Posterior cingulate gyrus (tissue), 11 donors: ENCODE results near the gene DGKA.
"Not testable (repeated sequence)": the region's sequence is repeated elsewhere in the genome, so short reads cannot be mapped to it uniquely, and the experiment has no call there.

Source experiments
- DNase-seq, 10 donors: peaks; one replicate each; pipeline versions ENCODE4 v3.0.0 to v3.0.0-alpha.2; 2020 to 2021; ENCODE audit warnings: mixed read lengths in 3 of 10
- intact Hi-C: fragments of 100-400 bp; cut with DNase I; formaldehyde crosslinking; loops from one replicate; pipeline ENCODE4 v1.15.1; 2023

Gene DGKA

DNA sequence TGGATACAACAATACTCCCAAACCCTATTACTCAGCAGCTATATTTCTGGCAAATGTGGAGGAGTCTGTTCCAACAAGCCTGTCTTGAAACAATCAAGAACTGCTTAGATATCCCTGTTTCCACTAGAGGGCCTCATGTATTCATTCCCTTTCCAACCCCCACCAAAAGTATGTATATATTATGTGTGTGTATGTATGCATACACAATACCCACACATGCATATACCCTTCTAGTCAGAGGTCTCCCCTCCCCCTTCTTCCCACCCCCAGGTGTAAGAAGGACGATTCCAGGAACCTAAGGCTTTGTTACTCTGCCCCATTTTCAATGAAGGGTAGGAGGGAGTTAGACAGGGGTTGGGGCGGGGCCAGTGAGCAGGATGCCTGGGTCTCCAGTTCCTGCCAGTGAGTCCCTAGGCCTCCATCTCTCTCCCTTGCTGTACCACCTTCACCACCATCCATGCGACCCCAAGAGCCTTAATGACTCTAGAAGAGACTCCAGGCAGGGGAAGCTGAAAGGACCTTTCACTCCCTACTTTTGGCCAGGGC, at the start of gene DGKA:
DGKA (plus strand) TSS at position 392 of the 546 bp plus-strand sequence. CDS start 5,342 bp downstream, outside the sequence.
- intact Hi-C loops = loop anchor here (2.0 kb wide), 1 partner anchor 44 kb away; the partner anchor contains the start of gene RAB5B
- peak in 1 of 10 donors; percentile 65 for DNase-seq

- intact Hi-C loops = no loop called here
- no peak for DNase-seq
Observed at GRCh38 chr12:55885113-55885512, 45.8 kb upstream of the DGKA start.

DNA sequence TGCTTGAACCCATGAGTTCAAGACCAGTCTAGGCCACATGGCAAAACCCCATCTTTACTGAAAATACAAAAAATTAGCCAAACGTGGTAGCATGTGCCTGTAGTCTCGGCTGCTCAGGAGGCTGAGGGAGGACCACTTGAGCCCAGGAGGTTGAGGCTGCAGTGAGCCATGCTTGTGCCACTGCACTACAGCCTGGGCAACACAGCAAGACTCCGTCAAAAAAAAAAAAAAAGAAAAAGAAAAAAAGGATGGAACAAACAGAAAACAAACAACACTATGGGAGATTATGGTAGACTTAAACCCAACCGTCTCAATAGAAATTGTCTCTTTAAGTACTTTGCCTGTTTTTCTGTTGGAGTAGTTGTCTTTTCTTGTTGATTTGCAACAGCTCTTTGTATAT, 39.7 kb upstream of the DGKA start:
- intact Hi-C loops = no loop called here
- DNase-seq = no peak

- intact Hi-C loops = no loop called here
- no peak for DNase-seq
Observed at GRCh38 chr12:55893723-55894122, 37.2 kb upstream of the DGKA start.

DNA sequence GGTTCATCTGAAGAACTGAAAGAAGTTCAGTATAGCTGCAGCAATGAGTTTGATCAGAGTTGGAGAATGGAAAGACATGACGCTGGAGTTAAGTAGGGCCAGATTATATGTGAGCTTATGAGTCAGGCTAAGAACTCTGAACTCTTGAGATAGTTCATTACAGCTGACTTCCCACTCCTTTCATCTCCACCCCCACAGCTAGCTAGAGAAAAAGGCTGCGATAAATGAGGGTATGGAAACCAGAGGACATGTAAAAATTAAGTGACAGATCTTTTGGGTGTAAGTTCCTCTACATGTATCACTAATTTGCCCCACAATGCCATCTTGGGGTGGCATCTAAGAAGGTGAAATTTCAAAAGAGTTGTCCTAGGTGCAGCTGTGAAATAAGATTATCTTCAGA, 31.9 kb upstream of the DGKA start:
- intact Hi-C loops = no loop called here
- DNase-seq = no peak

- no peak for DNase-seq
- intact Hi-C loops = no loop called here
Observed at GRCh38 chr12:55901881-55902490, 29.0 kb upstream of the DGKA start.

DNA sequence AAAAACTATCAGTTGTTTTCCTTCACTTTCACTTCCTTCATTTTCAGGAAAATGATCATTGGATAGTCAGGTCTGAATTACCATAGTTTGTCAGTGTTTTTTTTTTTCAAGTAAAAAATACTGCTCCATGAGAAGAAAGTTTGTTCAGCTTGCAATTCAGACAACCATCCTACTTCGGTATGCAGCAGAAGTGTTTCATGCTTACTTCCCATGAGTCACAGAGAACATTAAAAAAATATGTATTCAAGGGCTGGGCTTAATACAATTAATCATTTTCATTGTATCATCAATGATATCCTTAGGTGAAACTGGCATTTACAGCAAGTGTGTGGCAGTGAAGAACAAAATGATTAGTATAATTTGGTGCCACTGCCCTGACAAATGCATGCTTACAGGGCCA, 24.9 kb upstream of the DGKA start:
- intact Hi-C loops = no loop called here
- DNase-seq = no peak

- no peak for DNase-seq
- intact Hi-C loops = no loop called here
Observed at GRCh38 chr12:55908726-55909512, 22.0 kb upstream of the DGKA start.

- DNase-seq = no peak
- intact Hi-C loops = no loop called here
Observed at GRCh38 chr12:55909513-55909884, 21.5 kb upstream of the DGKA start.

- DNase-seq = no peak
- intact Hi-C loops = no loop called here
Observed at GRCh38 chr12:55912908-55913307, 18.1 kb upstream of the DGKA start.

DNA sequence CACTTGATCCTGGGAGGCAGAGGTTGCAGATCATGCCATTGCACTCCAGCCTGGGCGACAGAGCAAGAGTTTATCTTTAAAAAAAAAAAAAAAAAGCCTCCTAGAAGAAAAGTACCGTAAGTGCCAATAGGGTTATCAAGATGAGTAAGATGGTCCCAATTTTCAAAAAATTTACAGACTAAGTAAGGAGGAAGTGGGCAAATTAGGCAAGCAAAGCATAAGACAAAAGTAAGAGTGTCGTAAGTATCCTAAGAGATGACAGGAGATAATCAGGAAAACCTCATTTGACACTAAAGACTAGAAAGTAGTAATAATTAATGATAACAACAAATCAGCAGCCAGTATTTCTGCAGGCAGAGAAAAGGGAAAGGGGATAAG, 15.5 kb upstream of the DGKA start:
- intact Hi-C loops = no loop called here
- DNase-seq = no peak

GRCh38 chr12:55919032-55919431, 11.9 kb upstream of the DGKA start:
- intact Hi-C loops, DNase-seq: not testable (repeated sequence)

- no peak for DNase-seq
- intact Hi-C loops = no loop called here
Observed at GRCh38 chr12:55922126-55922525, 8.8 kb upstream of the DGKA start.

DNA sequence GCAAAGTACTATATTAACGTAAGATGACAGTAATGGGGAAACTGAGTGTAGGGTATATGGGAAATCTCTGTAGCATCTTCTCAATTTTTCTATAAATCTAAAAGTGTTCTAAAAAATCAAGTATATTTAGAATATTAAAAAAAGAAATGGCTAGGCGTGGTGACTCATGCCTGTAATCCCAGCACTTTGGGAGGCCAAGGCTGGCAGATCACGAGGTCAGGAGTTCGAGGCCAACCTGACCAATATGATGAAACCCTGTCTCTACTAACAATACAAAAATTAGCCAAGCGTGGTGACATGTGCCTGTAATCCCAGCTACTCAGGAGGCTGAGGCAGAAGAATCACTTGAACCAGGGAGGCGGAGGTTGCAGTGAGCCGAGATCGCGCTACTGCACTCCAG, 7.3 kb upstream of the DGKA start:
- intact Hi-C loops, DNase-seq: not testable (repeated sequence)

GRCh38 chr12:55925371-55925770, 5.6 kb upstream of the DGKA start:
- intact Hi-C loops = loop anchor here (5.0 kb wide), 1 partner anchor 183 kb away; the partner anchor contains the start of gene GDF11
- no peak for DNase-seq

- no peak for DNase-seq
- intact Hi-C loops = loop anchor here (1.0 to 5.0 kb wide), 2 partner anchors 96 to 184 kb away; partner anchors contain the start of gene GDF11
Observed at GRCh38 chr12:55925870-55926737, 4.9 kb upstream of the DGKA start.

DNA sequence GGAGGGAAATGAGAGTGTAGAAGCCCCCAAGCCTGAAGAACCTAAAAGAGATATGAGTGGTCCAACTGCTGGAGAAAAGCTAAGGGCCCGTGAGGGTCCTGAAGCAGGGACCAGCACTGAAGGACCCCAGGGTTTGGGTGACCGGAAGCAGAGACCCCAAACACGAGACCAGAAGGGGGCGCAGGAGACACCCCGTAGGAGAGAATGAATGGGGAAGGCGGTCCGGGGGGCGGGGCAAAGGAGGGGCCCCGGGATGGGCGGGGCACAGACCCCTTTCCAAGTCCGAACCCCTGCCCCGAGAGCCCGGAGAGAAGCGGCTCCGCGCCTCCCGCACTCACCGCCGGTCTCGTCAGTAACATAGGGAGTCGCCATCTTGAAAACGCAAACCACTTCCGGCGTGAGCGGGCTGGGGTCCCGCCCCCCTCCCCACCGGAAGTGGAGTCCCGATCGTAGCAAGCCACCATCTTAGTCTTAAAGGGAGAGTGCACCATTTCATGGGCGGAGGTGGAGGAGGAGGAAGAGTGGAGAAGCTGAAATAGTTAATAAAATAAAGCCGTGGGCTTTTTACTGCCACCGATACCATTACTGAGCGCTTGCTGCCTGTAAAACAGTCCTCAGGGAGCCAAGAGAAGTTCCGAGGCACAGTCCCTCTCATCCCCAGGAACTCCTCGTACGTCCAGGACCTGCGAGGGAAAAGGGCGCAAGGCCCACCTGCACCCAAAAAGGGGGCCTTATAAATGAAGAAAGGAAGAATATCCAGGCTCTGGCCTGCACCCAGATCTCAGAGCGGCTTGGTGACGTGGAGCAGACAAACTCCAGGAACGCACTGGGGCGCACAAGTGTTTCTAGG, 4.0 kb upstream of the DGKA start:
- intact Hi-C loops = loop anchor here (1.0 to 5.0 kb wide), 2 partner anchors 97 to 185 kb away; partner anchors contain the start of gene GDF11
- peak; percentile 77 to 97 (median 84) for DNase-seq

DNA sequence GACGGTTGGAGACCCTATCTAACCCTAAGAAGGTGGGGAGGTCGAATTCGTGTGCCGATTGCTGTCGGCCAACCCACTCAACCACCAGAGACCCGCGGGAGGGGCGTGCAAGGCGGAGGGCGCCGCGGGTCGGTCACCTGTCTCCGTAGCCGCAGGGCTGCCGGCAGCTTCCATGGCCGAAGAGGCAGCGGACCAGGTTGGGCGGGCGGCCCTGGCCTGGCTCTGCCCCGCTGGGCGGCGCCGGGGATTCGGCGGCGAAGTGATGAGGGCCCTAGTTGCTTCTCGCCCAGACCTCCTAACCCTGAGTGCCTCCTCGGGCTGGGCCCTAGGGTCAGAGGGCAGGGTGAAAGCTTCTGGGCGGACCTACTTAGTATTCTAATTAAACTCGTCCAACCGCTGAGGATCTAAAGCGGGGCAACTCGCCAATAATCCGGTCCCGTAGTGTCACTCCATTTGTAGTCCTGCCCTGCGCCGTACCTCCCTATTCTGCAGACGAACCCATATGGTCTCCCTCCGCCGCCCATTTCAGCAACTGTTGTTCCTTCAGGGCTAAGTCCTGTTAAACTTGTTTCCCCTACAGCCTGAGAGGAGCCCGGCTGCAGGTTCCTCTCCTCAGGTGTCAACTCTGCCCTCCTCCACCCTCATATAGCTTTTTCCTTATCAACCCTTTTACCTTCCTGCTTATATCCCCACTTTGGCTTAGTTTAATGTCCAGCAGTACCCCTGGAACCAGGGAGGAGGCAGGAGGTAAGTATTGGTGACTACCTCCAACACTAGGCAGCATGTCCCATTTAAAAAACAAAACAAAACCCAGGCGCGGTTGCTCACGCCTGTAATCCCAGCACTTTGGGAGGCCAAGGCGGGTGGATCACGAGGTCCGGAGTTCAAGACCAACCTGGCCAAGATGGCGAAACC, 3.1 kb upstream of the DGKA start, which contains the start of gene PYM1:
PYM1 (minus strand) TSS at position 307 of the 915 bp plus-strand sequence; CDS start at position 174, 133 bp downstream.
- peak; percentile 36 to 94 (median 57) for DNase-seq

More for the DNA sequence above, 3.1 kb upstream of the DGKA start, which contains the start of gene PYM1:
- intact Hi-C loops = loop anchor here (5.0 kb wide), 1 partner anchor 186 kb away; the partner anchor contains the start of gene GDF11
